ENCODE data around the gene PHF5A.

- TF ChIP-seq POLR2A (IDR thresholded peaks at IDR 0.05; ENCODE audit: low read depth, low read length) = no peak
- no peak for TF ChIP-seq POLR2AphosphoS5 (IDR thresholded peaks at IDR 0.05; ENCODE audit: low read depth, low read length)
- TF ChIP-seq TAF1 (IDR thresholded peaks at IDR 0.05; ENCODE audit: low read depth, low read length) = no peak
- no peak for TF ChIP-seq SPI1 (IDR thresholded peaks at IDR 0.05; ENCODE audit: low read depth, low read length)
- no peak for TF ChIP-seq PAX5 (IDR thresholded peaks at IDR 0.05; ENCODE audit: insufficient read depth, low read length, severe bottlenecking)
These were observed 12.8 kb upstream of the PHF5A start for GRCh38 chr22:41481131-41481830.

Data from GM12891 (cell line).